Natural killer cell (primary cell): Measurements from ENCODE around the gene CALHM6. TPM values are rescaled to one million over a fixed set of nuclear protein-coding genes. Genes with fewer than 3 reads are reported as not detected.
A peak's percentile ranks its signal among the peaks of the same experiment; 100 is the strongest.

Source experiments
- ATAC-seq, 3 donors: fragments of 150-1000 bp in 2 of 3; fragments of 200-7000 bp in 1 of 3; cut with Tn5 transposase; 1 replicate in 1 of 3; 2 replicates in 2 of 3; pipeline ENCODE4 v1.10.0; 2021; ENCODE audit warnings: mild to moderate bottlenecking in 2 of 3, moderate library complexity in 2 of 3
- DNase-seq, 2 donors: peaks; one replicate each; pipeline versions ENCODE4 v3.0.0 to v3.0.0-alpha.2; 2013 to 2021; ENCODE audit warnings: mixed read lengths in 1 of 2
- H3K27ac ChIP-seq: one replicate; pipeline ENCODE4 v1.5.1; 2013; ENCODE audit warnings: mild to moderate bottlenecking, low read length
- H3K27me3 ChIP-seq: one replicate; pipeline ENCODE4 v1.6.1; 2013; ENCODE audit warnings: low read length; ENCODE audit not compliant: control insufficient read depth, insufficient read depth
- H3K36me3 ChIP-seq: one replicate; pipeline ENCODE4 v1.6.1; 2013; ENCODE audit warnings: low read length; ENCODE audit not compliant: control insufficient read depth, insufficient read depth
- H3K4me1 ChIP-seq: one replicate; pipeline ENCODE4 v1.6.1; 2013; ENCODE audit warnings: low read length; ENCODE audit not compliant: control insufficient read depth, insufficient read depth
- H3K4me3 ChIP-seq: one replicate; pipeline ENCODE4 v1.5.1; 2013; ENCODE audit warnings: low read length
- H3K9me3 ChIP-seq: one replicate; pipeline ENCODE4 v1.6.1; 2013; ENCODE audit warnings: low read length; ENCODE audit not compliant: control insufficient read depth, insufficient read depth
- H3K27ac Mint-ChIP-seq, 2 donors: one replicate each; pipeline ENCODE4 v1.8.0; 2022; ENCODE audit warnings: mild to moderate bottlenecking in 2 of 2, mixed read lengths in 2 of 2, moderate library complexity in 1 of 2
- H3K27me3 Mint-ChIP-seq, 2 donors: one replicate each; pipeline ENCODE4 v1.8.0; 2022; ENCODE audit warnings: low read depth in 2 of 2, mixed read lengths in 2 of 2
- H3K36me3 Mint-ChIP-seq: one replicate; pipeline ENCODE4 v1.8.0; 2022; ENCODE audit warnings: mixed read lengths
- H3K4me1 Mint-ChIP-seq, 2 donors: one replicate each; pipeline ENCODE4 v1.8.0; 2022; ENCODE audit warnings: mixed read lengths in 2 of 2
- H3K4me3 Mint-ChIP-seq: one replicate; pipeline ENCODE4 v1.8.0; 2022; ENCODE audit warnings: mild to moderate bottlenecking, moderate library complexity, mixed read lengths
- H3K9me3 Mint-ChIP-seq, 2 donors: one replicate each; pipeline ENCODE4 v1.8.0; 2022; ENCODE audit warnings: mixed read lengths in 2 of 2
- WGBS: methylation state at CpG from one replicate; pipeline ENCODE4 v1.1.7; 2013; ENCODE audit warnings: missing lambda C conversion rate; ENCODE audit not compliant: insufficient coverage; 5-methylcytosine and 5-hydroxymethylcytosine counted together
- intact Hi-C: fragments of 100-400 bp; cut with micrococcal nuclease; formaldehyde crosslinking; loops from one replicate; pipeline ENCODE4 v1.14.2; 2022
- total RNA-seq, 4 donors: library from RNA; stranded (reverse); fragments of 120-200 nt in 1 of 4; gene quantifications; one replicate each; pipeline versions ENCODE4 v1.2.3 to v1.2.4, GENCODE V29; 2013 to 2022
- TF ChIP-seq, protein P1 (sequence below): fragments of 200-600 bp; IDR thresholded peaks from one replicate; pipeline ENCODE4 v1.8.0; 2022; ENCODE audit warnings: antibody characterized with exemption

The CALHM6 gene
- total RNA-seq, 3 donors from 2014 or later (not counting 1 experiment from before 2014, with no cell fraction given): 7.9 to 20.6 (median 12.3) TPM

DNA sequence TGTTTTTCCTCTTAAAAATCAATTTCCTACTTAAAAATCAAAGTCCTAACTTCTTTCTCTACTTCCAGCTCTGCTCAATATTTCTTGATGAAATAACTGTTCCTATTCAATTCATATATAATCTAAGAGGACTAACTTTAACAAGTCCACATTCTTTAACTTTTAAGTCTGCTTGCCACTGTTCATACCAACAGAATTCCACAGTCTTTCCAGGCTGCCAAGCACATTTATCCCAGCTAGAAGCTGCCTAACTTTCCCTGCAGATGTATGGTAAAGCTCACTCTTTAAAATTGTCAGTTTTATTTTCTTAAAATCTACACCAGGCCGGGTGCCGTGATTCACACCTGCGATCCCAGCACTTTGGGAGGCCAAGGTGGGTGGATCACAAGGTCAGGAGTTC, 11.5 kb downstream of the CALHM6 start:
- Histone ChIP-seq H3K27me3 (no peaks in the 10 kb centered on the region), H3K36me3 (no peaks in the 10 kb centered on the region), H3K9me3 (no peaks in the 10 kb centered on the region), H3K4me3 (no peak overlapping the region), H3K4me1 (no peaks in the 10 kb centered on the region), H3K27ac (no peak overlapping the region)
- intact Hi-C loops: no loop called here
- Mint-ChIP-seq H3K4me1 (peaks cover 26 to 29% of the 10 kb centered on the region in 2 donors), H3K27me3 (no peaks in the 10 kb centered on the region), H3K27ac (no peak overlapping the region), H3K4me3 (no peak overlapping the region), H3K36me3 (no peaks in the 10 kb centered on the region), H3K9me3 (no peaks in the 10 kb centered on the region)
- no peak for DNase-seq
- TF ChIP-seq, protein P1, sequence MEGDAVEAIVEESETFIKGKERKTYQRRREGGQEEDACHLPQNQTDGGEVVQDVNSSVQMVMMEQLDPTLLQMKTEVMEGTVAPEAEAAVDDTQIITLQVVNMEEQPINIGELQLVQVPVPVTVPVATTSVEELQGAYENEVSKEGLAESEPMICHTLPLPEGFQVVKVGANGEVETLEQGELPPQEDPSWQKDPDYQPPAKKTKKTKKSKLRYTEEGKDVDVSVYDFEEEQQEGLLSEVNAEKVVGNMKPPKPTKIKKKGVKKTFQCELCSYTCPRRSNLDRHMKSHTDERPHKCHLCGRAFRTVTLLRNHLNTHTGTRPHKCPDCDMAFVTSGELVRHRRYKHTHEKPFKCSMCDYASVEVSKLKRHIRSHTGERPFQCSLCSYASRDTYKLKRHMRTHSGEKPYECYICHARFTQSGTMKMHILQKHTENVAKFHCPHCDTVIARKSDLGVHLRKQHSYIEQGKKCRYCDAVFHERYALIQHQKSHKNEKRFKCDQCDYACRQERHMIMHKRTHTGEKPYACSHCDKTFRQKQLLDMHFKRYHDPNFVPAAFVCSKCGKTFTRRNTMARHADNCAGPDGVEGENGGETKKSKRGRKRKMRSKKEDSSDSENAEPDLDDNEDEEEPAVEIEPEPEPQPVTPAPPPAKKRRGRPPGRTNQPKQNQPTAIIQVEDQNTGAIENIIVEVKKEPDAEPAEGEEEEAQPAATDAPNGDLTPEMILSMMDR: no peak
- 95% methylated on average over 3 of the region's 3 CpGs for WGBS
- no peak for ATAC-seq

DNA sequence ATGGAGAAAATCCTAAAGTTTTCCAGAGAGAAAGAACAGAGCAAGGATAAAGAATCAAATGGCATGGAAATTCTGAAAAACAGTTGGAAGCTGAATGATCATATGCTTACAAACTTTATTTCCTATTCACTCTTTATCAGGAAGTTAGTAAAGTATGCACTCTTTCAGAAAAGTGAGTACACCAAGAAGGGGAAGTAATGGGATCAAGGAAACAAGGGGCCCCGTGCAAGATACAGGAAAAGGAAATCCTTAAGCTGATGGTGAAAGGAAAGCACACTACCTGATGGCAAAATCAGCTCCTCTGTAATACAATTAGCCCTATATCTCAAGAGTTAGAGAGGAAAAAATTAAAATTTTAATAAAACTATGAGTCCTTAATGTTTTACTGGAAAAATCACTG, 14.0 kb downstream of the CALHM6 start:
- H3K27me3 ChIP-seq: no peaks in the 10 kb centered on the region
- H3K4me3 Mint-ChIP-seq: peak overlapping the region; percentile 87
- TF ChIP-seq, protein P1: no peak
- peak overlapping the region; percentile 88 to 90 for H3K27ac Mint-ChIP-seq
- WGBS: no CpG with 5 or more reads among the region's 1 CpG
- DNase-seq (no peak), ATAC-seq (no peak)
- no peaks in the 10 kb centered on the region for H3K4me1 ChIP-seq
- no peaks in the 10 kb centered on the region for H3K9me3 Mint-ChIP-seq
- peak overlapping the region; percentile 29 for H3K4me3 ChIP-seq
- H3K9me3 ChIP-seq: no peaks in the 10 kb centered on the region
- no peaks in the 10 kb centered on the region for H3K36me3 ChIP-seq
- H3K36me3 Mint-ChIP-seq: no peaks in the 10 kb centered on the region
- peak overlapping the region; percentile 70 for H3K27ac ChIP-seq
- H3K4me1 Mint-ChIP-seq: peaks cover 26 to 33% of the 10 kb centered on the region in 2 donors
- H3K27me3 Mint-ChIP-seq: no peaks in the 10 kb centered on the region
- intact Hi-C loops: no loop called here

DNA sequence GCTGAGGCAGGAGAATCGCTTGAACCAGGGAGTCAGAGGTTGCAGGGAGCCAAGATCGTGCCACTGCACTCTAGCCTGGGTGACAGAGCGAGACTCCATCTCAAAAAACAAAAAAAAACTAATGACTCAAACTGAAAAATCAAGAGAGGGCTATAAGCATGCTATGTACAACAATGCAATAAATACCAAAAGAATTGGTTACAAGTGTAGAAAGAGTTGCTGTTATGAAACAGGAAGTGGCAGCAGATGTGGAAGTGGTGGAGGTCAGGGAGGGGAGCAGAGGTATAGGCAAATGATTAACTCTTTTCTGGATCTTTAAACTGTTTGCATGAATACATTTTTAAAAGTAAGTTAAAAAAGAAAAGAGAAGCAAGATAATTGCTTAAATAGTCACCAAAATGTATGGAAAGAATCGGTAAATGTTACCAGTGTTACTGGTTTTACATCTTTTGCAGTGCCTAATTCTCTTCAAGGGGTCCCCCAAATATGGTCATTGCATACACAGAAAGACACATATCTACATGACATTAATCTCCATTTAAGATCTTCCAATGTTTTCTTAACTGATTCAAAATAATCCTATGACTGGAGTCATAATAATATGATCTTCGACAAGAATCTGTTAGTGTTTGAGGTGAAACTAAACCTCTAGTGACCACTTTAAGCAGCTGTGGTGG, 15.0 kb downstream of the CALHM6 start:
- H3K9me3 ChIP-seq: no peaks in the 10 kb centered on the region
- no peaks in the 10 kb centered on the region for H3K27me3 Mint-ChIP-seq
- peak; percentile 90 to 94 (median 92) for ATAC-seq
- H3K27me3 ChIP-seq: no peaks in the 10 kb centered on the region
- H3K27ac ChIP-seq: peak overlapping the region; percentile 70
- H3K4me1 ChIP-seq: no peaks in the 10 kb centered on the region
- peak overlapping the region; percentile 29 for H3K4me3 ChIP-seq
- TF ChIP-seq, protein P1: no peak
- H3K9me3 Mint-ChIP-seq: no peaks in the 10 kb centered on the region
- intact Hi-C loops: loop anchor here (2.0 kb wide), 1 partner anchor 13 kb away; no protein-coding TSS in a partner anchor
- peaks cover 26 to 33% of the 10 kb centered on the region in 2 donors for H3K4me1 Mint-ChIP-seq
- H3K4me3 Mint-ChIP-seq: peak overlapping the region; percentile 87
- no peaks in the 10 kb centered on the region for H3K36me3 ChIP-seq
- 0% methylated on average over 4 of the region's 5 CpGs for WGBS
- peak overlapping the region; percentile 88 to 90 for H3K27ac Mint-ChIP-seq
- peak; percentile 26 to 34 for DNase-seq
- no peaks in the 10 kb centered on the region for H3K36me3 Mint-ChIP-seq

DNA sequence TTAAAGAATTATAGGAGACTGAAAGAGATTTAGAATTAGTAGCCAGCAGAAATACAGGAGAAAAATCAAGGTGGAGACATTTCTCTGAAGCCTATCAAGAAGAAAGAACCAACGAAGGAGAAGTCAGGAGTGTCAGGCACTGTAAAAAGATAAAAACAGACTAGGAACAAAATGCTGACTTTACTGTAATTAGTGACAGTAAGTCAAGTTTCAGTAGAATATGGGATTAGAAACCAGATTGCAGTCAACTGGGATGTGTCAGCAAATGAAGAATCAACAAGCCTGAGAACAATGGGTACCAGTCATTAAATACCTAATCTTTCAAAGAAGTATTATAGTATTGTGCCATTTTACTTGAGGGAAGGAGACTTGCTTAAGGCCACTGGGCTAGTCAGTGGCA, 21.6 kb downstream of the CALHM6 start:
- Histone ChIP-seq H3K27ac (no peak overlapping the region), H3K27me3 (no peaks in the 10 kb centered on the region), H3K4me3 (no peak overlapping the region), H3K36me3 (no peaks in the 10 kb centered on the region), H3K4me1 (no peaks in the 10 kb centered on the region), H3K9me3 (no peaks in the 10 kb centered on the region)
- peaks cover 0 to 4% of the 10 kb centered on the region in 2 donors for H3K4me1 Mint-ChIP-seq
- H3K27me3 Mint-ChIP-seq: peaks cover 0 to 5% of the 10 kb centered on the region in 2 donors
- H3K27ac Mint-ChIP-seq: no peak overlapping the region
- ATAC-seq (no peak), DNase-seq (no peak)
- TF ChIP-seq, protein P1: no peak
- no peaks in the 10 kb centered on the region for H3K36me3 Mint-ChIP-seq
- 76% methylated on average over 1 of the region's 1 CpG for WGBS
- H3K9me3 Mint-ChIP-seq: no peaks in the 10 kb centered on the region
- no peak overlapping the region for H3K4me3 Mint-ChIP-seq
- intact Hi-C loops: no loop called here
